ENCODE results near the gene EEFSEC.

Gene EEFSEC

DNA sequence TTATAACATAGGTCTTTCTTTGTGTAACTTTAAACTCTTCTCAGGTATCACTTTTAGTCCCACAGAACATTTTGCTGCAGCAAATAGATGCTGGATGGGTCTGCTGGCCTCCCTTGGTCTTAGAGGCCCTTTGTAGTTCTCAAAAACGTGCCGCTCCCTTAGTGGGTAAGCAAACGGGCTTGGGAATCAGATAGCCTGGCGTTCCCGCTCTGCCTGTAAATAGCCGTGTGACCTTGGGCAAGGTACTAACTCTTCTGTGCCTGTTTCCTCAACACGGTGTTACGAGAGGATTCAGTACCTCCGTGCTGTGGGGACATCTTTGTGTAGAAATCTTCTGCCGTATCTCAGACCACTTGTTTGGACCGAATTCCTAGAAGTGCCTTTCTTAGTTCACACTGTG is 249.0 kb downstream of the EEFSEC start:
- no peak for DNase-seq

DNA sequence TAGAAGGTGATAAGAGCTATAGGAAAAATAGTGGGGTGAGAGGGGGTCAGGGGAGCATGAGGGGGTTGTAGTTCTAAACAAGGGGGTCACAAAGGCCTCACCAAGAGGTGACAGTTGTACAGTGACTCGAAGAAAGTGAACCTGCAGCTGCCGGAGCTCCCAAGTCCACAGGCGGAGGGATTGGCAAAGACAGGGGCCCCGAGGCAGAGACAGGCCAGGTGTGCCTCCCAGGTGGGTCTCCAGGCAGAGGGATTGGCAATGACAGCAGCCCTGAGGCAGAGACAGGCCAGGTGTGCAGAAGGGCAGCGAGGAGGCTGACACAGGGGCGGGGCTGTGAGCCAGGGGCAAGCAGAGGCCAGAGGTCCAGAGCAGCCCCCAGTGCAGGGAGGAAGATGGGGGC is 249.7 kb downstream of the EEFSEC start:
- DNase-seq = no peak

DNA sequence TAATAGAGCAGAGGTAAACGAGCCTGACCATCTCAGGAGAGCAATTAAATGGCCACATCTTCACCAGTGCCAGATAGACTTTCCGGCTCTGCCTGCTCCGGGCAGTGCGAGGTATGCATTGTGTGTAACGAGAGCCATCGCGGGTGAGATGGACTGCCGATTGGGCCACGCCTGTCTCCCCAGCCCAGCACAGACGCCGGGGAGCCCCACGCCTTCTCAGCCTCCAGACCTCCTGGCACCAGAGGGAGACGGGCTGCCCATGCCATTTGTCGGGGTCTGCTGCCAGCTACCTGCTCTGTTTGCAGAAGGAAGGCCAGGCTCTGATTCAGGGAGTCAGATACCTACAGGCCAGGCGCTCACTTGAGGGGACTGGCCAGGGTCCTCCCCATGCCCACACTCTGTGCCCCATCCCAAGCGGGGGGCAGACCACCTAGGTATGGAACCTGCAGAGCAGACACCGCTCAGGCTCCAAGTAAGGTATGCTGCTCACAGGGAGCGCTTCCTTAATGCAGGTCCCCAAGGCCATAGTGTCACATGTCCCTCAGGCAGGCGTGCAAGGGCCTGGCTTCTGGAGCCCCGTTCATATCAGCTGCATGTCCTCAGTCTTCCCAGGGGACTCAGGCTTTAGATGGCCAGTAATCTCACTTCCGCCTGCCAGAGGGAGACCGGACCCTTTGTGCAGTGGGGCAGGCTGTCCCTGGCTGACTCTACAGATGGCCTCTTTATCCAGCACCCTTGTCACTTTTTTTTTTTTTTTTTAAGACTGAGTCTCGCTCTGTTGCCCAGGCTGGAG is 251.2 kb downstream of the EEFSEC start:
- no peak for DNase-seq

DNA sequence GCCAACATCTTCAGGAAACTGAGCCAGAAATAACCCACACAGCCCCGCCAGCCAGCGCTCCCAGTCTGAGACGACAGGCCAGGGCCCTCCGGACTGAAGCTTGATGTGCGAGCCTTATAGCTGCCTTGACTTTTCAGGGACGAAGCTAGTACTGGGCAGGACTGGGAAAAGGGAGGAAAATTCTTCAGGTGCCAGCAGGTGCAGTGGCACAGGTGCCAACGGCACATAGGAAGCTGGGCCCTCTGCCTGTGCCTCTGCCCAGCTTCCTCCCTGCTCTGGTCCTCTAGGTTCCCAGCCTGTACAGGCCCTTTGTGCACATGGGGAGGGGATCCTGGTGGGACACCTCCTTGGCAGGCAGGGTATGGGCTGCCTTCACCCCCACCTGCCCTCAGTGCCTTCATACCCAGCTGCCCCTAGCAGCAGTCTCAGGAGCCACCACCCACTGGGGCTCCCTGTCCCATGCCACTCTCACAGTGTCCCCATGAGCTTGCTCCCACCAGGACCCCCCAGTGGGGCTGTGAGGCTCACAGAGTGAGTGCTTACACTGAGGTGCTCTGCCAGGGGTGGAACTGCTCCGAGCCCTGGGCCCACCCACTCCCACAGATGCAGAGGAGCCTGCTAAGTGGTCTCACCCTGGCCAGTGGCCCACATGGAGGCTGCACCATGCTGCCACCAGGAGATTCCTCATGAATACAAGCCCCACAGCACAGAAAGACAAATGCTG is 252.4 kb downstream of the EEFSEC start:
- no peak for DNase-seq

DNA sequence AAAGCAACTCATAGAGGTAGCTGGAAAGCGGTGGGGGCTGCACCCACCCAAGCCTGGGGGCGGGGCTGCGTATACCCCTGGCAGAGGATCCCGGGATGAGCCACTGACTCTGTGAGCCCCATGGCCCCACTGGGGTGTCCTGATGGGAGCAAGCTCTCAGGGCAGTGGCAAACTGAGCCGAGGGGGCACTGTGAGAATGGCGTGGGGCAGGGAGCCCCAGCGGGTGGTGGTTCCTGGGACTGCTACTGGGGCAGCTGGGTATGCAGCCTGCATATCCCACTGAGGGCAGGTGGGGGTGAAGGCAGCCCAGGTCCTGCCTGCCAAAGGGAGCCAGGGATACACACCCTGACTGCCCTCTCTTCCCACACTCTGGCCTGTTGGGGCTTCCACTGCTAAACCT is 254.0 kb downstream of the EEFSEC start:
- DNase-seq = no peak

DNA sequence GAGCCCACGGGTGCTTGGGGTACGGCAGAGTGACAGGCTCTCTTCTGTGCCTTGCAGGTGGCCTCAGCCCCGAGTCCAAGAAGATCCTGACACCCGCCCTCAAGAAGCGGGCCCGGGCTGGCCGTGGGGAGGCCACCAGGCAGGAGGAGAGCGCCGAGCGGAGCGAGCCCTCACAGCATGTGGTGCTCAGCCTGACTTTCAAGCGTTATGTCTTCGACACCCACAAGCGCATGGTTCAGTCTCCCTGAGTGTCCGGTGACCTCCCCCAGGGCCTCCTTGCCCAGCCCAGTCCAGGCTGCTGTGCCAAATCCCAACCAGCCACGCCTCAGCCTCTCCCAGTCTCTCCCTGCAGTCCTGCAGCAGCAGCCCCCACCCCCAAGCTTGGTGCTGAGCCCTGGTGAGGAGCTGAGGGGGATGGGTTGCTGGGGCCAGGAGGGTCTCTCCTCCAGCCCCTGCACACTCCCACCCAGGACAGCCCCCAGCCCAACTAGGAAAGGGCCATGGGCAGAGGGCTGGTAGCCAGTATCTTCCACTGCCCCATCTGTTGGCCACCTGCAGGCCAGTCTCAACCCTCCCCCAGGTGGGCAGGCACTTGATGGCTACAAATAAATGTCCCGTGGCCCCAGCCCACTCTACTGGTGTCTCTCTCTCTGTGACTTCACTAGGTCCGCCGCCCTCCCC is 254.9 kb downstream of the EEFSEC start:
- DNase-seq = no peak

DNA sequence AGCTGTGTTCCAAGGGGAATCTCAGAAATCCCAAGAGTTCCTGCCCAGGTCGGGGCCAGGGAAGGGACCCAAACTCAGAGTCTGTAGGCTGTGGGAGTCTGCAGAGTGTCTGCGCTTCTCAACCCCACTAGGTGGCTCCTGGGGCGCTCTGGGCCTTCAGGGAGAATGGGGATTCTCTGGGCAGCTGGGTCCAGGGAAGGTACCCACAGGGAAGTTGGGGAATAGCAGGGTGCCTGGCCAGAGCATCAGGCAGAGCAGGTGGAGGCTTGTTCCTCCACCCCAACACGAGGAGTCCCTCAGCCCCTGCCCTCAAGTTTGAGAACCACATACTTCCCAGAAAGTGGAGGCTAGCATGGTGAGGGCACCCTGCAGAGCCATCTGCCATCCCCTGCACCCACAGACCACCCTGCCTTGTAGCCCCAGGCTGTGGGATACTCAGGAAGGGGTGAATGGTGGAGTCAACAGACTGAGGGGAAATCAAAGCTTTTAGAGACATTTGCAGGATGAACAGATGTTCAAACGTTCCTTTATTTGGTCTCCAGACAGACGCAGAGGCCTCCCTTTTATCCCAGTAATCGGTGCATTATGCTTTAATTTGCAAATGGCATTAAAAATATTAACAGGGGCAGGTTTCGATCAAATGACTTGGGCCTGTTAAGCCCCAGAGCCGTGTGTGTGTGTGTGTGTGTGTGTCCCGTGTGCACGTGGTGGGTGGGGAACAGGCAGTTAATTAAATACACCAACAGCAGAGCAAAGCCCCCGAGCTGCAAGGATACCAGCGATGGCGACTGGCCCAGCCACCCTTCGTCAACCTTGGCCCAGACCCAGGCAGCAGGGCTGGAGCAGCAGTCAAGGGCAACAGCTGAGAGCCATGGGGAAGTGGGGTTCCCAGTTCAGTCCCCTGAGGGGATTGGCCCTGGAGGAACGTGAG is 255.7 kb downstream of the EEFSEC start:
- DNase-seq = no peak

DNA sequence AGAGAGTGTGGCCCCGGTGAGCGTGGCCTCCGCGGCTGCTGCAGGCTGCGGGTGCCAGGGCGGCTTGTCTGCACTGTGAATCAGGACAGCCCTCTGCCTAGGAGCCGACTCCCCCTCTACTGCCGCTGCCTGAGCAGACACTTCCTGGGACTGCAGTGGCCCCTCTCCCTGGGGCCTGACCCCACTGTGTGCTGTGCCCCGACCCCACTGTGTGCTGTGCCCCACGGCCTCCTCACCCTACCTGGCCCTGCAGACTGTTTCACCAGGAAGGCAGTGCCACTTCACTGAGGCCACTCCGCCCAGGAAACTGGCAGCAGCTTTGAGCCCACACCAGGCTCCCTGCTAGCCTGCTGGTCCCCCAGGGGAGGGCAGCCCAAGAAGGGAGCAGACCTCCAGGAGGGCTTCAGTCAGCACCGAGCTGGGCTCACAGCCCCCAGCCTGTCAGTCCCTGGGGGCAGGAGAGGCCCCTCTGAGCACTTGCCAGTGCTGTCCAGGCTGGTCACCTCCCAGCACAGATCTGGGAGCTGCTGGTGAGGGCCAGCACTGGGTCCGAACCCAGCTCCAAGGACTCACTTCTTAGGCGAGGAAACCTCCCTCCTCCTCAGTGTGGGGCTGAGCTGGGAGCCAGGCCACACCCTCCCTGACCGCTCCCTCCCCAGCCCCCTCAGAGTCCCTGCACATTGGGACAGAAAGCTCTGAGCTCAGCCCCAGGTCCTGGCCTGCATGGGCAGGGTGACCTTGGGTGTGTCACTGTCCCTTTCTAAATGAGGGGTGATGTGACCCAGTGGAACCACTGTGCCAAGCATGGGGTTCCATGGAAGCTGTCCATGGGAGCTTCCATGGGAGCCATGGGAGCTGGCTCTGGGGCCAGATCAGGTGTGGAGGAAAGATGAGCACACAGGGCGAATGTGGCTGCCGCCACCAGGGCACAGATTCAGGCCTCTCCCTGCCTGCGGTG is 256.6 kb downstream of the EEFSEC start:
- no peak for DNase-seq

DNA sequence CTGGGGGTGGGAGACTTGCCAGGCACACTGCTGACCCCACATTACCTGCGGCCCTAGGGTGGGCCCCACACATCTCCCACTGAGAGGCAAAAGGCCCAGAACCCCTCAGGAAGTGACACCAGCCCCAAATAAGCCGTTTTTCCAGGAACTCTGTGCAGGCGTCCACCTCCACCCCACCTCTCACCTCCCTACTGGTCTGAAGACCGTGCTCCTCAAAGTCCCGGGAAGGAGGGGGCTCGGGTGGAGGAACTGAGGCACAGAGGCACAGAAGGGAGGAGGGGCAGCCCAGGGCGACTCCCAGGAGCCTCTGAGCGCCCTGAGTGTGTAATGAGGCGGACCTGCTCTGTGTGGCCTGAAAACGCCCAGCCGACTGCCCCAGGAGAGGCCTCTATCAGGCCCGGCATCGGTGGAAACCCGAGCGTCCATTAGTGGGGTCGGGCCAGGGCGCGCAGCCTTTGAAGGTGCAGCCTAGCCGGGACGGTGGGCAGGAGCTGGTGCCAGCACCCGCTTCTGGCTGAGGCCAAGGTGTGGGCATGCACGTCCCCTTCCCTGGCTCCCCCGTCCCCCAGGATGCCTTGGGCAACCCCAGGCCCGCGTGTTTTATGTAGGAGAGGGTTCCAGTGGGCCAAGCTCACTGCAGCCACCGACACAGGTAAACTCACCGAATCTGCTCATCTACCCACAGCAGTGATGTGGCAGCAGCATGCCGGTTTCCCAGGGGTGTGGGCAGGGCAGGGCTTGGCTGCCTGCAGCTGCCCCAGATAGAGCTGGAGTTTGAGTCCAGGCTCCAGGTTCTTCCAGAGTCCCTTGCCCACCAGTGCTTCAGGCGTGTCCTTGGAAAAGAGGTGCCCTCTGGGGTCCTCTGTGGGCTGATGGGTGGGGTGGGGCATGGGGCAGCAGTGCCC is 257.6 kb downstream of the EEFSEC start:
- no peak for DNase-seq

DNA sequence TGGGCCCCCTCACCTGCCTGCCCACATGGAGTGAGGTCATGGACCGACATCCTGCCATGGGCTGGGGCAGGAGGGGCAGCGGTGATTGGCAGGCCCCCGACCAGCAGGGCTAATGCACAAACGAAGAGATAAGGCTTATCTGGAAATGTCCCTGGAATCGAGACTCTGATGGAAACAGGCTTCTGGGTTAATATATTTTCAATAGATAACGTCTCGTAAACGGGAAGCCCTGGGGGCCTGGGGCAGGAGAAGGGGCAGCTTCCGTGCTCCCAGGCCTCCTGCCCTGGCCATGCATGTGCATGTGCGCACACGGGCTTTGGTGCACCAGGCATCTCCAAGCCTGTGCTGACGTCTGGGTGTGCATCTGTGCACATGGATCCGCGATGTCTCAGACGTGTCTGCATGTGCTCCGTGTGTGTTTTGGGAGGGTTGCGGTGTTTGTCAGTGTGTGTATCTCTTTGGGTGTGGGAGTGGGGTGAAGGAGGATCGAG is 258.3 kb downstream of the EEFSEC start:
- DNase-seq = no peak

DNA sequence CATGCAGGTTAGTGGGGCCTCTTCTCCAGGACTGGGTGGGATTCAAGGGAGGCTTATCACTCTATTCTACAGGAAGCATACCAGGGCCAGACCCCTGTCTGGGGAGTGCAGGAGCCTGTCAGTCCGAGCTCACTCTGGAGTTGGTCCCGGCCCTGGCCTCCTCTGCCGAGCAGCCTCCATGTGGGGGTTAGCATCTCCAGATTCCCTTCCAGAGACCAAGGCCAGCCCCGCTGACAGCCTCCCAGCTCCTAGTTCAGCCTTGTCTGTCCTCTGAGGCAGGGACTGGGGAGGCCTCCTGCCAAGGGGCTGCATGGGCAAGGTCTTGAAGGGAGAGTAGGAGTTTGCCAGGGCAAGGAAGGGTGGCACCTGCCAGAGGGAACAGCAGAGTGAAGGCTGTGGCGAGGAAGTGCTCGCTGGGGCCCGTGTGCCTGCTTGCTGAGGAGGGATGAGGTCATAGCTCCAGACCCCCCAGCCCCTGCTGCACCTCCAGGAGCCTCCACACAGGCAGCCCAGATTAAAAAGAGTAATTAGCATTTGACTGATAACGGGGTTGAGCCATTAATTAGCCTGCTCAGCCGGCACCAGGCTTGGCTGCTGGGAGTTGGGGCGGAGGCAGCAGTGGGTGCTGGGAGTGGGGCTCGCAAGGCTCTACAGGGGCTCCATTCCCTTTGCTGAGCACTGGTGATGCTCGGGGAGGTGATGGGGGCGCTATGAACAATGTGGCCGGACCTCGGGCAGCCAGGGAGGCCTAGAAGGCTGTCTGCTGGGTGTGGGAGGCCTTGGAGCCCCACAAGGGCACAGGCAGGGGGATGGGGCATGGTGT is 259.1 kb downstream of the EEFSEC start:
- no peak for DNase-seq

DNA sequence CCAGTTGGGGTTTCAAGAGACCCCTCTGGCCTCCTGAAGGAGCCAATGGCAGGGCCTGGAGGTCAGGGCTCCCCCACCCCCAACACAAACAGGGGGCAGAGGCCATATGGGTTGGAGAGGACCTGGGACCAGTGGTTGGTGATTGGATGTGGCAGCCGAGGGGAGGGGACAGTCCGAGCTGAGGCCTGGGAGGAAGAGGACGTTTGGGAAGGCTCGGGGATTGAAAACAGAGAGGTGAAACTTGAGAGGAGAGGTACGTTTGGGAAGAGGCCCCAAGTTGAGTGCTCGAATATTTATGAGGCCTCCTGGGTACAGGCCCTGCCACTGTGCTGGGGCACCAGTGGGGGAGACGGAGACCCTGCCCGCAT is 259.7 kb downstream of the EEFSEC start:
- no peak for DNase-seq

DNA sequence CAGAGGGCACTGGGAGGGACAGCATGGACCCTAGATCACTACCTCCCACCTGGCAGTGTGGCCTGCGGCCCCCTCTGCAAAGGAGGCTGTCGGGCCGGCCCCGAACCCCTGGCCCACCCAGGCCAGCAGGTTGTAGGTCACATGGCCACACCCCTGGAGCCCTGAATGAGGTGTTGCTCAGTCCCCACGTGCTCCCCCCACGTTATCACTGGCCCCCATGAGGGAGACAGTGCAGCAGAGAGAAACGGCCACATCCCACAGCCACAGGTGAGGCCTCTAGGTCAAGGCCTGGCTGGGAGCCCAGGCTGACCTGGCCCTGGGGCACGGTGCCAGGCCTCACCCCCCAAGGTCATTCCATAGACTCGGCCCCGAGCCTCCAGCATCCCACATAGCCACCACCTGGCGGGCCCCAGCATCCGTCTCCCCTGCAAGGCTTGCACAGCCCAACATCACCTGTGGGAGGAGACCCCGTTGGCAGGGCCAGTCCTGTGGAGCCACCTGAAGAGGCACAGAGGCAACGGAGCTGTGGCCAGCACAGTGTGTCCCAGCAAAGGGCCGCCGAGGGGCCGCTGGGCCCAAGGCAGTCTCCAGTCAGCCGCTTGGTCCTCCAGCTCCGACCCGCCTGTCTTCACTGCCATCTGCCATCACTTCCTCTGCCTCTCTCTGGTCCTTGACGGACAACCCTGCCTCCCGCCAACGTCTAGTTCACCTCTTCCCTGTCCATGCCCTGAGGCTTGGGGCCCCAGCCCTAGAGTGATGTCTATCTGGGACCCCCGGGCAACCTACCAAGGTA is 260.3 kb downstream of the EEFSEC start:
- no peak for DNase-seq

DNA sequence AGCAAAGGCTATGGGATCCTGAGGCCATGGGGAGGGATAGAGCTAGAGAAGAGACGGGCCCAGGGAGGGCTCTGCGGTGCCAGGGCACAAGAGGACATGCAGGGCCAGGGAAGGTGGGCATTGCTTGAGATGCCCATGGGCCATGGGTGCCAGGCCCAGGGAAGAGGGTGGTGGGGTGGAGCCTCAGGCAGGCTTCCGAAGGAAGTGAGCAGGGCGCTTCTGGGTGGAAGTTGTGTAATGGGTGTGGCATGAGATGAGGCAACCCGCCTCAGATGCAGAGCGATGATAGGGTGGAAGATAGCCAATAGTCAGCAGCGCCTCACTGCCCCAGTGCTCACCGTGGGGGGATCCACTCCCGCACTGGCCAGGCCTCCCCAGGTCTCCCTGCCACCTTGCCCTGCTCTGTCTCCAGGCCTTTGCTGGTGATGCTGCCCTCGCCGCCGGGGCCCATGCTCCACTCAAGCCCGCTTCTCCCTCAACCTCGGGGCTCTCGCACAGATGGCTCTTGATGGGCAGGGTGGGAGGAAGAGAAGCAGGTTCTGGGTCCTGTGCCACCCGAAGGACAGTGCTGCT is 262.0 kb downstream of the EEFSEC start:
- peak in 2 of 4 experiments; percentile 13 to 23 for DNase-seq

DNA sequence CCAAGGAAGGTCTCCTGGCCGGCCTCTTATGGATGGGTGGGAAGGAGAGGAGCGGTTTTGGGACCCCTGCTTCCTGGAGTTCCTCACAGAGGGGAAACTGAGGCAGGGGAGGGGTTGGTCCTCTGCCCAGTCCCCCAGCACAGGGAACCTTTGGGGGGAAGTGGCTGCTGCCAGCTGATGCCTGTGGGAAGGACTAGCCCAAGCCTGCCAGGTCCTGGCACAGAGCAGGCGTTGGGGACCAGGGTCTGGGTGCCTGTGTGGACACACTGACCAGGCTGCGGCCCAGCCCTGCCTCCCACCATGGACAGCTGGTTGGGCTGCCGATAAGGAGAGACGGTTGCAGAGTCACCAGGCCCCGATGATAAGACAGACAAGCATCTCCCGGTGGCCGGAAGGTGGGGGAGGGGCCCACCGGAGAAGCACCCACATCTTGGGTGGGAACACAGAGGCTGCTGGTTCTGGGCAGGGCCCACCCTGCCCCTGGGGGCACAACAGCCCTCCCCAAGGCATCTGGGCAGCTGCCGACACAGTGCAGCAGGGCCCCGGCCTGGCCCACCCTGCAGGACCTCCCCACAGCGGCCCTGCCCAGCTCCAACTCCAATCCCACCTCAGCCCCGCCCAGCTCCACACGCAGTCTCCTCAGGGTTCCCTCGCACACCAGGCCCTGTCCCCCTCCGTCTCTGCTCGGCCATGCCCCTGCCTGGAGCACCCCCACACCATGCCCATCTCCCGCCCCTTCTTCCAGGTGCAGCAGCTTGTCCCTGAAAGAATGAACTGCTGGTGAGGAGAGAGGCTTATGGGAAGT is 262.7 kb downstream of the EEFSEC start:
- no peak for DNase-seq

DNA sequence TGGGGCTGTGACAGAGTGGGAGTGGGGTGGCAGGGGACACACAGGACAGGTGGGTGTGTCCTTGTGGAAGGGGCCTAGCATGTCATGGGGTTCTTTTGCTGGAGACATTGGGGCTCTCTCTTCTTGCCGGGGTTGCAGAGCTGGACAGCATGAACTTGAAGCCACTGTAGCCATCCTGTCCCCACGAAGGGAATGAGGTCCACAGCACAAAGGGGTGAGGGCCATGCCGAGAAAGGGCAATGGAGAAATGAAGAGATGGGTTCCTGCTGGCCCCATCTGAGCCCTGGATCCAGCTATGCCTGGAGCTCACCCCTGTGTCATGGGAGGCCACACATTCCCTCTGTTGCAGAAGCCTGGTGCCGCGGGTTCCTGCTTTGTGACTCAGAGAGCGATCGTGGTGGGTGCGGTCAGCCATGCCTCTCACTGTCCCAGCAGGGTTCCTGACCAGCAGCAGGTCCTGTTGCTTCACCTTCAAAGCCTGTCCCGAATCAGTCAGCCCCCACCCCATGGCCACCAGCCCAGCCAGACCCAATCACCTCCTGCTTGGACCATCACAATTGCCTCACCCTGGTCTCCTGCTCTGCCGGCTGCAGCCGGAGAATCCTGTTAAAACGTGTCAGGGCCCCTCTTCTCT is 263.4 kb downstream of the EEFSEC start:
- peak; percentile 50 to 71 (median 64) for DNase-seq

DNA sequence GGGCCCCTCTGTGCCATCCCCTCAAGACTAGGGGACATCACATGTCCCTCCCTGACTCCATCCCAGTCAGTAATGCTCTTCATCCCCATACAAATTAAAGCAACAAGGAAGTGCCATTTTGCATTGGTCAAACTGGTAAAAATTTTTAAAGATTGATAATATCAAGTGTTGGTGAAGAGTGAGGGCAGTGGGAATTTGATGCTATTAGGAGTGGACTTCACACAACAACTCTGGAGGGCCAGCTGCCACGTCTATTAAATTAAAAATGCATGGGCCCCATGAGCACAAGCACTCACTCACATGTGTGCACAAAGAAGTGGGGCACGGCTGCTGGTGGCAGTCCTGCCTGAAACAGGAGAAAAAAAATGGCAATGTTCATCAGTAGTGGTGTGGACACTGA is 265.6 kb downstream of the EEFSEC start:
- no peak for DNase-seq
